Activated naive CD4-positive, alpha-beta T cell (primary cell): ENCODE data around the gene RHOA.
"Not testable (repeated sequence)": the region's sequence is repeated elsewhere in the genome, so short reads cannot be mapped to it uniquely, and the experiment has no call there.

ENCODE experiments used
- DNase-seq, 4 experiments: peaks; one replicate each; lab custom pipeline; 2025; lab: John Stamatoyannopoulos, UW

Gene RHOA

GRCh38 chr3:49362561-49362960, 49.2 kb downstream of the RHOA start:
- no peak for DNase-seq

DNA sequence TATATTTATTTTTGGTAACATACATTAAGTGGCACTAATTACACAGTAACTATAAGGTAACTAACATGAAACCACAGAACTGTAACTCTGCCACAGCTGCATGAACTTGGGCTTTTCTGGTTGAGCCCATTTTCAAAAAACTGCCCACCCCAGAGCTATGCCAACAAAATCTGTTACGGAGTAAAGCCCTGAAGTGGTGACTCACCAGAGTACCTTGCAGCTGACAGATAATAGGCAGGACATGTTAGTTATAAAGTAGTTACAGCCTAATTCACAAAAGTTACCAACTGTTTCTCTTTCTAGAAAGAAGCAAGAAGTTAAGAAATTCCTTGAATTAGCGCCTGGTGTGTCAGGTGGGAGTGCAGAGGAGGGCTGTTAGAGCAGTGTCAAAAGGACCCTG, 52.2 kb downstream of the RHOA start:
- no peak for DNase-seq

- no peak for DNase-seq
Measured at GRCh38 chr3:49358884-49359225, 52.9 kb downstream of the RHOA start.

DNA sequence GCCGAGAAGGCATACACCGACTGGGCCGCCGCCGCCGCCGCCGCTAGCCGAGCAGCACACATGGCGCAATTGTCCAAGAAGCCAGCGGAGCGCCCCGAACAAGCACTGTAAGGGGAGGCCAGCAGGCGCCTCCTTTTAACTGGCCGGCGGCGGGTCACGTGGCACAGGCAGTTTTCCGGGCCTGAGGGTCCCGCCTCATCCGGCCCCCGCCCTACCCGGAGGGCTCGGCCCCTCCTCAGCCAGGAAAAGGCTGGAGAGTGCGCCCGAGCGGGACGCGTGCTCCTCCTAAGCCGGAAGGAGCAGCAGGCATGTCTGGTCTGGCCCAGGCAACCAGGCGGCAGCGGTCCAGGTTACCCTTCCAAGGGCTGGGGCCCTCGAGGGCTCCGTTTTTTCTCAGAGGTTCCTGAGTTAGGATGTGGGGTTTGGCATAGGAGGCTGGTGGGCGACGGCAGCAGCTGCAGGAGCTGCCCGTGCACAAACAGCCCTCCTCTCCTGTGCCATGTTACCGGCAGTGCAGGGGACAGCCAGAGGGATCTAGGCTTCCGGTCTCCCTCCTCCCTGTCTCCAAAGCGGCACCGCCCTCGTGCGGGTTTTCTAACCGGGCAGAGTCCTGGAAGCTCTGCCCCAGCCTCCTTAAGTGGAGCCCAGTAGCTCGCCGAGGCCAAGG, 53.4 kb downstream of the RHOA start, which contains the start of gene GPX1:
Gene GPX1, minus strand, starts transcription at position 137 of the 667 bp plus-strand sequence. Its CDS starts 75 bp downstream, at position 62.
- DNase-seq, result peak; percentile 19 to 60 (median 46)

- peak; percentile 11 to 44 (median 30) for DNase-seq
Measured at GRCh38 chr3:49357443-49358216, 54.1 kb downstream of the RHOA start.

DNA sequence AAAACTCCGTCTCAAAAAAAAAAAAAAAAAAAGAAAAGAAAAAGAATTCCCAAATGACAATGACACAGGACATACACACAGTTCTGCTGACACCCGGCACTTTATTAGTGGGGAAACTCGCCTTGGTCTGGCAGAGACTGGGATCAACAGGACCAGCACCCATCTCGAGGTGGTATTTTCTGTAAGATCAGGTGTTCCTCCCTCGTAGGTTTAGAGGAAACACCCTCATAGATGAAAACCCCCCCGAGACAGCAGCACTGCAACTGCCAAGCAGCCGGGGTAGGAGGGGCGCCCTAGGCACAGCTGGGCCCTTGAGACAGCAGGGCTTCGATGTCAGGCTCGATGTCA, 54.7 kb downstream of the RHOA start:
- DNase-seq, result not testable (repeated sequence)

GRCh38 chr3:49352890-49353421, 58.8 kb downstream of the RHOA start:
- DNase-seq, result no peak

- no peak for DNase-seq
Measured at GRCh38 chr3:49352281-49352680, 59.5 kb downstream of the RHOA start.

- DNase-seq, result no peak
Measured at GRCh38 chr3:49351521-49352011, 60.2 kb downstream of the RHOA start.

DNA sequence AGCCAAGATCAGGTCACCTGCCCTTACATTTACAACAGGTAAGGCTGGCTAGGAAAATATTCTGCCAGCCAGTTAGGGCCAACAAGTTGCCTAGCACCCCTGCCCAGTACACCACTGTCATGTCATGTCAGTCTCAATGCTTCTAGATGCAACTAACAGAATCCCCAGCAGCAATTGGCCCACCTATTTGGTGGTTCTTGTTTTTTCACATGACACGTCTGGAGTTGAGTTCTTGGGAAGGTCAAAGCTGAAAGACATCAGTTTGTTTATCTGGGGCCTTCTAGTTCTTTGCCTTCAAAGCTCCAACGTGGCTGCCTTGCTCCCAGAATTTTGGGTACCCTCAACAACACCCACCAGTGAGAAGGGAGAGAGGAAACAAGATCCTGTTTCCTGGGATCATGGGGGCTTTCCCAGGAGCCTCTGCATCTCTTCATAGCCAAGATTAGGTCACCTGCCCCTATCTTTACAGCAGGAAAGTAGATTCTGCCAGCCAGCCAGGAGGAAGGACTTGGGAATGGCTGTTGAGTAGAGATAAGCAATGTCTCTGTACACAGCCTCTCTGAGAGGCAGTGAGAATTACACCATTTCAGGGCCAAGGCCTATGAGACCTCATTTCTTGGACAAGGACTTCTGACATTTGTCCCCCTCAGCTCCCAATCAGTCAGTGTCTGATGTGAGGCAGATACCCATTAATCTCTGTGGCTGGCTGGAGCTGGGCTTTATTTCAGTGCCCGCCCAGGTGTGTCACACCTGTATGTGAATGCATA, 62.2 kb downstream of the RHOA start:
- no peak for DNase-seq

DNA sequence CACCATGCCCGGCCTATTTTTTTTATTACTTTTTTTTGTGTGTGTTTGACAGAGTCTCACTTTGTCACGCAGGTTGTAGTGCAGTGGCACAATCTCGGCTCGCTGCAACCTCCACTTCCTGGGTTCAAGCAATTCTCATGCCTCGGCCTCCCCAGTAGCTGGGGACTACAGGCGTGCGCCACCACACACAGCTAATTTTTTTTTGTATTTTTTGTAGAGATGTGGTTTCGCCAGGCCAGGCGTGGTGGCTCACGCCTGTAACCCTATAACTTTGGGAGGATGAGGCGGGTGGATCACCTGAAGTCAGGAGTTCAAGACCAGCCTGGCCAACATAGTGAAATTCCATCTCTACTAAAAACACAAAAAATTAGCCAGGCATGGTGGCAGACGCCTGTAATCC, 63.4 kb downstream of the RHOA start:
- DNase-seq, result not testable (repeated sequence)

GRCh38 chr3:49346797-49347251, 65.0 kb downstream of the RHOA start:
- no peak for DNase-seq

DNA sequence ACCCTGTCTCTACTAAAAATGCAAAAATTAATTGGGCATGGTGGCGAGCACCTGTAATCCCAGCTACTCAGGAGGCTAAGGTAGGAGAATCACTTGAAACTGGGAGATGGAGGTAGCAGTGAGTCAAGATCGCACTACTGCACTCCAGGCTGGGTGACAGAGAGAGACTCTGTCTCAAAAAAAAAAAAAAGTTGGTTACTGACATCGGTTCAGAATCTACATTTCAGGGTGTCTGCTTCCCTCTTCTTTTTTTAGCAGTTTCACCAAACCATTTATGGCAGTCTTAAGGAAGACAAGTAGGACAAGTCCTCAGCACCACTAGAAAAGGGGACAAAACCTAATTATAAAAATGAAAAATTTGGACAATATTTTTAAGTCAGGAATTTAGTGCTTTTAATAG, 68.6 kb downstream of the RHOA start:
- DNase-seq, result no peak

DNA sequence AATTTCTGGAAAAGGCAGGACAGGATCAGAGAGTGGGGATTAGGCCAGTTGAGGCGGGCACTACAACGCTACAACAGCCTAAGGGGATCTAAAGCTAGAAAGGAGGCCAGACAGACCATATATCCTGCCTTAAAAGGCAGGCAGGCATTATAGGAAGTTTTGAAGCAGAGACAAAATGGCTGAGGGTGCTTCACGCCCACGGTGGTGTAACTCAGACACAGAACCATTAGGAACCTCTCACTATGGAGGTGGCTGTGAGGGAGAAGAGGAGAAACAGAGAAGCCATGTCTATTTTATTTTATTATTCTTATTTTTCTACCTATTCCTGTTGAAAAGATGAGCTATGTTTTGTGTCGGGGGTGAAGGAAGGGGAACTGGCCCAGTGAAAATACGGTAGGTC, 69.8 kb downstream of the RHOA start:
- no peak for DNase-seq

- peak; percentile 70 to 90 (median 78) for DNase-seq
Measured at GRCh38 chr3:49339941-49340800, 71.6 kb downstream of the RHOA start, which contains the start of gene USP4. Gene USP4, minus strand, starts transcription at chr3:49340053. Its CDS starts 29 bp downstream, at chr3:49340024.

DNA sequence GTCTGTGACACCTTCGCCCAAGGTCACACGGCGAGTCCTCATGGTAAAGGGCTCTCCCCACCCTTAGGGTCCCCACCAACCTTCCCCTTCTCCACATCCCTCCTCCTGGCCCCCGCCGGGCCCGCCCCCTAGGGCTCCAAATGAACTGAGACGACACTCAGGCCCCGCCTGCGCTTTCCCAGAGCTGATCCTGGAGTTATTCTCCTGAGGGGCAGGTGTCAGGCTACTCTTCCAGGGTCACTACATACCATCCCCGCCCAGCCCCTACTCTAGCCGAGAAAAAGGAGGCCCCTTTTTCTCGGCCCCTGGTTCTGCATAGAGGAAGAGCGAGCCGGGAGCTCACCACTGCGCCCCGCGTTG, 72.2 kb downstream of the RHOA start:
- peak in 1 of 4 experiments; percentile 27 for DNase-seq

GRCh38 chr3:49333916-49334633, 77.7 kb downstream of the RHOA start:
- no peak for DNase-seq

GRCh38 chr3:49333091-49333490, 78.7 kb downstream of the RHOA start:
- no peak for DNase-seq

GRCh38 chr3:49329186-49329585, 82.6 kb downstream of the RHOA start:
- DNase-seq, result no peak

DNA sequence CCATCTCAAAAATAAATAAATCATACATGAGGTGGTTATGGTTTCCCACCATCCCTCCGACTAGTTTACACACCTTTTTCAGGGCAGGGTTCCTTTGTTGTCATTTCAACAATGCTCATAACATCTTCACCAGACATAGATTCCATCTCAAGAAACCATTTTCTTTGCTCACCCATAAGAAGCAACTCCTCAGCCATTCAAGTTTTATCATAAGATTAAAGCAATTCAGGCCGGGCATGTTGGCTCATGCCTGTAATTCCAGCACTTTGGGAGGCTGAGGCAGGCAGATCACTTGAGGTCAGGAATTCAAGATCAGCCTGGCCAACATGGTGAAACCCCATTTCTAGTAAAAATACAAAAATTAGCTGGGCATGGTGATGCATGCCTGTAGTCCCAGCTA, 83.4 kb downstream of the RHOA start:
- DNase-seq, result not testable (repeated sequence)

DNA sequence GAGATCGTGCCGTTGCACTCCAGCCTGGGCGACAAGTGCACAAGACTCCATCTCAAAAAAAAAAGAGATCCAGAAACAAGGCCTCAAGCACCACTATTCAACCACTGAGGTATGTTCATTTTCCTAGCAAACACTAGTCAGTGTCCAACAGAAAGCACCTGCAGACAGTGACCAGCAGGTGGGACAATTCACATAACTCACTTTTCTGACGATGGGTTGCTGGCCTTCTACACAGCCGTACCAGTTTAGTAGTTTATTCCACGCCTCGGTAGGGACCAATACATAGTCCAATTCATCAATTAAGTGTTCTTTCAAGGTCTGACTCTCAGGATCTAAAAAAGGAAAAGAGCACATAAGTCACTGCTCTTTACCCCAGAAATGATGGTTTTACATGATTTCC, 84.3 kb downstream of the RHOA start:
- DNase-seq, result no peak
